RPMI7951 (cell line): ENCODE results near the gene A2ML1. TPM values are rescaled to one million over a fixed set of nuclear protein-coding genes. Genes with fewer than 3 reads are reported as not detected.
"Not testable (repeated sequence)": the region's sequence is repeated elsewhere in the genome, so short reads cannot be mapped to it uniquely, and the experiment has no call there.

Source experiments
- DNase-seq: peaks from one replicate; pipeline ENCODE4 v3.0.0-alpha.2; 2012; ENCODE audit warnings: low read depth
- total RNA-seq: library from RNA; depleted of rRNA; stranded (reverse); fragments of >200 nt; shearing (Covaris generic); gene quantifications from 2 replicates; pipeline ENCODE4 v1.2.3, GENCODE V29; 2014; rRNA removed

Gene A2ML1
- total RNA-seq, 1 experiment from 2014 or later = not detected

DNA sequence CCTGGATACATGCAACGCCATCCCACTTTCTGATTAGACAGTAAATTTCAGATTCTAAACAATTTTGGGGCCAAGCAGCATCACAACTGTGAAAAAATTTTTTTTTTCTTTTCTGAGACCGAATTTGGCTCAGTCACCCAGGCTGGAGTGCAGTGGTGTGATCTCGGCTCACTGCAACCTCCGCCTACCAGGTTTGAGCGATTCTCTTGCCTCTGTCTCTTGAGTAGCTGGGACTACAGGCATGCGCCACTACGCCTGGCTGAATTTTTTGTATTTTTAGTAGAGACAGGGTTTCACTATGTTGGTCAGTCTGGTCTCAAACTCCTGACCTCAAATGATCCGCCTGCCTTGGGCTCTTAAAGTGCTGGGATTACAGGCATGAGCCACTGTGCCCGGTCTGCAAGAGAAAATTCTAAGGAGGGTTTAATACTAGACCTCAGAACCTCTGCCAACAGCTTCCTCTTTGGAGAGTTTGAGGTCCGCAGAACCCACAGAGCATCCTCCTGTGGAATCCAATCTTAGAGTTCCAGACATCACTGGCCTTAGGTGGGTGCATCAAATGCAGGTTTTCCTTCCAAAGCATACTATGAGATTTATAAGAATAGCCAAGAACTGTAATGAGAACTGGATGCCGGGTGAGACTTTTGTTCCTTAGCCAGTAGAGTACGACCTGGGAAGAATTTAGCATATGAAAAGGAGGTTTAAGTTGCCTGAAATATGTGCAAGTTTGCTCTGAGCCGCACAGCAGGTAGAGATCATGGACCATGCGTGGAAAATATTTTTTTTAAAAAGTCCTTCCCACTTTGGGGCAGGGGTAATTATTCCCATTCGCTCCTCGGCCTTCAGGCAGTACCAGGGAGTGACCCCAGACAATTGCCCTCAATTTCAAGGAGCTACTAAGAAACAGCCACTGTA lies 84.1 kb downstream of the A2ML1 start:
- DNase-seq = no peak

DNA sequence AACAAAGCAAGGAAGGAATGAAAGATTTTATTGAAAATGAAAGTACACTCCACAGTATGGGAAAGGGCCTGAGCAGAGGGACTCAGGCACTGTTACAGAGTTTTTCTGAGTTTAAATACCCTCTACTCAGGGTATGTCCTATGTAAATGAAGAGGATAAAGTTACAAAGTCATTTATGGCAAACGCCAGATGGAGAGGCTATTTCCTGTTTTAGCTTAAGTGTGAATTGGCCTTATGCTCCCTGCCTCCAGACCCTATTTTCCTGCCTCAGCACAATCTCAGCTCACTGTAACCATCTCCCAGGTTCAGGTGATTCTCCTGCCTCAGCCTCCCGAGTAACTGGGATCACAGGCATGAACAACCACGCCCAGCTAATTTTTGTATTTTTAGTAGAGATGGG lies 85.1 kb downstream of the A2ML1 start:
- no peak for DNase-seq

DNA sequence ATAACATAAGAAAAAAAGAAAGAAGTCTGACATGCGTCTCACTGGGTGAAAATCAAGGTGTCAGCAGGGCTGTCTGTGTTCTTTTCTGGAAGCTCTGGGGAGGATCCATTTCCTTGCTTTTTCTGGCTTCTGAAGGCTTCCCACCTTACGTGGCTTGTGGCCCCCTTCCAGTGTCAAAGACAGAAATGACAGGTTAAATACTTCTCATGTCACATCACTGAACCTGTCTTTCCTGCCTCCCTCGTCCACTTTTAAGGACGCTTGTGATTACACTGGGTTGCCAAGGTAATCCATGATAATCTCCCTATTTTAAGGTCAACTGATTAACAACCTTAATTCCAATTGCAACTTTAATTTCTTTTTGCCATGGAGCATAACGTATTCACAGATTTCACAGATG lies 87.3 kb downstream of the A2ML1 start:
- no peak for DNase-seq

DNA sequence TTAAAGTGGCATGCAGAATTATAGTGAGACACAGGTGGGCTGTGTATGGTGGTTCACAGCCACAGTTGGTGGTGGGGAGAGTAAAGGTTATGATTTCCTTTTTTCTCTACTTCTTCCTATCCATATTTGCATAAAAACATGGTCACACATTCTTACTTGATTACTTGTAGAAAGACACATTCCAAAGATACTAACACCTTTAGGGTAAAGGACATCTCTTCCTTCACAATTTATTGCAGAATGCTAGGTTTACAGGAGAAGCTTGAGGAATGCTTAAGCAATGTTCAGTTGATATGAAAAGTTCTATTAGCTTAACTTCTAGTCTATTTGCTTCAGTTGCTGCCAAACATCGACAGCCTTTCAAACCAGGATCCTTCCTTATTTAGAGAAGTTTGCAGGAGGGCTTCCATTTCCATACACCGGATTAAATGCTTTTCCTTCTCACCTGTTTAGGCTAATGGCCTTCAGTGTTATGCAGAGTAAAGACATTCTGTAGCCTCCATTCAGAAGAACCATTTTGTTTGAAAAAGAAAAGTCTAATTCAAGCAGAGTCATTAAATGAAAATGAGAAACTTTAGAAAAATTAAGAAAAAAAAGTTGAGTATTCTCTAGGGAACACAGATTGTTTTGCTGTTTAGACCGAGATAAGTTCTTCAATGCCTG lies 89.3 kb downstream of the A2ML1 start:
- no peak for DNase-seq

DNA sequence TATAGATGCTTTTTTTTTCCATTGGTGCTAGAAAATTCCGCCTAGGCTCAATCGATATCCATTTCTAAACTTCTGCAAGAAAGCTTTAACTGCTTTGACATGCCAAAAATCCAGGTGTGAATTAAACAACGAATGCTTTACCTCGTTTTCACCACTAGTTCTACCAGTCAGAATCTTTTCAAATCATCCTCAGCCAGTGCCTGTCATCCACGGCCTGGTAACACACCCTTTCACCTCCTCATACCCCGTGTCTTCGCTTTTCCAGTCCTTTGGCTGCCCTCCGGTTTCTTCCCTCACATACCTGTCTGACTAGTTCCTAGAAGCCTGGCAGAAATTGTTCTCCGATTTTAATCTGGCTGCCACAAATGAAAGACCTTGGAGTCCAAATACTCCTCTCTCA lies 90.5 kb downstream of the A2ML1 start:
- no peak for DNase-seq

DNA sequence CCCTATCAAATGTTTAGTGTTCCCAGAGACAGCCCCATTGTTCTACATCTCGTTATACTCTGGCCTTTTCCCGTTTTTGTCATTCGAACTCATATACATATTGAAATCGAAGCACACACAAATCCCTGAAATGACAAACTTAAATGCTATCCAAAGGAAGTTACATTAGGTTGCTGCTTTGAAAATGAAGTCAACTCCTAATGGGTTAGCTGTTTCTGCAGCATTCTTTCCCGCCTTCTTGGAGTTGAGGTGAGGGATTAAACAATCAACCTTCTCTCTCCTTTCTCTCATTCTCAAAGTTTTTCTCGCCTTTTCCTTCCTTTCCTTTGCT lies 91.2 kb downstream of the A2ML1 start:
- peak; percentile 4 for DNase-seq

DNA sequence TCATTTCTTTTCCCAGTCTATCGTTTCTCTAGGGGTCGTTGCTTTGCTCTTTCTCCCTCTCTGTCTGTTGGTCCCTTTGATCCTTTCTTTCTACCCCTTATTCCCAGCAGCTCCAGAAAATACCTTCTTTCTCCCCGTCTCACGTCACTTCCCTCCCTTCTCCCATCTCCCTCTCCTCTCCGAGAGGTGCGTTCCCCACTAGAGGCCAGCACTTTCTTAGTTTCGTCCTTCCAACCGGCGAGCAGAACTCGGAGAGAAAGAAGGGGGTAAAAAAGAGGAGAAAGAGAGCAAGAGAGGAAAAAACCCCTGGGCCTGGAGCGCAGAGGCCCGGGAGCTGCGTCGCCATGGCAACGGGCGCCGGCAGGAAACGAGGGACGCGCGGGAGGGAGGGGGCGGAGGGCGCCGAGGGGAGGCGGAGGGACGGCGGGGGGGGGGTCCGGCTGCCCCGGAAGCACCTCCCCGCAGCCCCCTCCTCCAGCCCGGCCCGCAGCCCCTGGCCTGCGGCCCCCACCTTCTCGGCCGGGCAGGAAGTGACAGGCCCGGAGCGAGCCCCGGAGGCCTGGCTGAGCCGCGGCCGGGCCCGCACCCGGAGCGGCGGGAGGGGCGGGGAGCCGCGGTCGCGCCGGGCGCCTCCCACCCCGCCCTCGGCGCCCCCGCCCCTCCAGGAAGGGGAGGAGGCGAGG lies 91.8 kb downstream of the A2ML1 start, which contains the start of gene PHC1:
Gene PHC1, plus strand, starts transcription at position 477 of the 683 bp plus-strand sequence. CDS start 3,169 bp downstream, outside the sequence.
- peak; percentile 72 for DNase-seq

DNA sequence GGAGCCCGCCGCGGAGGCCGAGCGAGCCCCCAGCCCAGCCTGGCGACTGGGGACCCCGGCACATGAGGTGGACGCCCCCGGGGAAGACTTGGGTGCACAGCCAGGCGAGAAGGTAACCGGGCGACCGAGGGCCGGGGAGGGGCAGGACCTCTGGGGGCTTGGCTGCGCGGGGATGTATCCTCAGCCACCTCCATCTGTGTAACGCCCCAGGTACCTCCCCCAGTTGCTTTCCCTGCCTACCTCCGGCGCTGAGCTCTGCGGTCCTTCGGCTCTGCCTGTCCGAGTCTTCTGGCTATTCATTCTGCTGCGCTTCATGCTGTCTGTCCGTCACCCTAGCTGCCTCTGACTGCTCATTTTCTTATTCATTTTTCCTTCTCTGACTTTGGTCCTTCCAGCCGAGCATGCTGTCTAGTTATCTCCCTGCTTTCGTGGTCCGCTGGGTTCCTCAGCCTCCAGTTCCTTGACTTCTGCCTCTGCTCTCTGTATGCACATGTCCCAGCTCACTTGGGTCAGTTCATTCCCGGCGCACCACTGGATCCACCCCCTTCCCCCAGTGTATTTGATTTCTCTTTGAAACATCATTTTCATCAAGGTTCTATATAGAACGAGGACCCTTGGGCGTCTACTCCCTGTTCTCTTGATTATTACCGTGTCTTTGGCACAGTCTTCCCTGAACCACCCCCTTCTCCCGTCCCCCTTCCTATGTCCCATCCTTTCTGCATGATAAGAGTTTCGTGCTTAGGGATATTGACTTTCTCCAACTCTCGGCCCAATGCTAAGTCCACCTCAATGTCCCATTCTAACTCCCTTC lies 92.5 kb downstream of the A2ML1 start:
- DNase-seq = peak; percentile 62

DNA sequence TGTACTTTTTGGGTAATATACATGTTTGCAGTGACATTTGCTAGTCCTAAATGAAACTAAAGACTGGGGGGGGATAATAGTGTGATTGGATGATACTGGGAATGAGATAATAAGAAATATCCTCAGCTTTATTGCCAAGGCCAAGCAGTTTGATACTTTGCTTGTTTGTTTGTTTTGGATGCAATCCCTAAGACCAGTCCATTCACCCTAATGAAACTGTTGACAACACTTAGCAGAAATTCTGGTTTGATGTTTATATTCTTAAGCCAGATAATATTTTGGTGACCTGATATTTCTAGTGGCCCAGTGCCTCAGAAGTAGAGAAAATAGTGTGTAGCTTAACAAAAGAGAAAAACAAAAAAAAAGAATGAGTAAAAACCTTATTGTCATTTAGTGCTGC lies 93.7 kb downstream of the A2ML1 start:
- DNase-seq = no peak

DNA sequence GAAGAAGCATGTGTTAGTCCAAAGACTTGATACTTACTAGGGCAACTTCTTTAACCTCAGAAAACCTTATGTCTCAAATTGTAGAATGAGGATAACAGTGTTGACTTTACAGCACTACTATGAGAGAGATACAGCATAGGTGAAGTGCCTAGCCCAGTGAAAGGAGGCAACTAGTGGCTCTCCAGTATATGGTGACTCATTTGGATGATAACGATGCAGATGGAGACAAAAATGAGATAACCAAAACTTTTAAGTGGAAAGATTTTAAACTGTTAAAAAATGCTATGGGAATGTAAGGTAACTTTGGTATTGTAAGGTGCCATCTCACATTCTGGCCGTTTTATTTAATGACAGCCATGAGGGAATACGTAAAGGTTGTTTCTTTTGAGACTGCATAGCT lies 94.6 kb downstream of the A2ML1 start:
- DNase-seq = no peak

DNA sequence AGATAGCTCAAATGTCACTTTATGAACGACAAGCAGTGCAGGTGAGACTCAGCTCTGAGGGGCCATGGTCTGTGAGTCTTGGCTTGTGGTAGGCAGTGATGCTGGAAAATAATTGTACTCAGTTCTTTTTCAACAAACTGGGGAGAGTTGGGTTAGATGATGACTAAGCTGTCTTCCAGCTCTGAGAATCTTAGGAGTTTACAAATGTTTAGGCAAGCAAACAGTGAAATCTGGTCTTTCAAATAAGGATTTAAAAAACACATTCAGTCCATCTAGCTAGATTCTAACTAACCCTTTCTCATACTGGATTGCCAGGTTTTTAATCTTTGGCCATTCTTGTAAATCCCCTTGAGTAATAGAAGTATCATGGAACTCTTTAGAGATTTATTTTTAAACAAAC lies 95.3 kb downstream of the A2ML1 start:
- no peak for DNase-seq

DNA sequence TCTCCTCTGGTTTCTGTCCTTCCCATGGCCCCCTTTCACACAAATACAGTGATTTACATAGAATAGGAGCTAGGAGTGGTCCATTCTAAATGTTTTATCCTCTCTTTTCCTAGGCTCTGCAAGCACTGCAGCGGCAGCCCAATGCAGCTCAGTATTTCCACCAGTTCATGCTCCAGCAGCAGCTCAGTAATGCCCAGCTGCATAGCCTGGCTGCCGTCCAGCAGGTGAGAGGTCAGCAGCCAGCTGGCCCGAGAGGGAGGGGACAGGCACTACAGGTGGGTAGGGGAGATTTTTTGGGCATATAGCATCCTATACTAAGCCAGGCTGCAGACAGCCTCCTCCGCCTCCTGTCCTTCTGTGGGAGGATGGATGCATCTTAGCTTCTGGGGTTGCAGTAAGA lies 97.2 kb downstream of the A2ML1 start:
- not testable (repeated sequence) for DNase-seq

DNA sequence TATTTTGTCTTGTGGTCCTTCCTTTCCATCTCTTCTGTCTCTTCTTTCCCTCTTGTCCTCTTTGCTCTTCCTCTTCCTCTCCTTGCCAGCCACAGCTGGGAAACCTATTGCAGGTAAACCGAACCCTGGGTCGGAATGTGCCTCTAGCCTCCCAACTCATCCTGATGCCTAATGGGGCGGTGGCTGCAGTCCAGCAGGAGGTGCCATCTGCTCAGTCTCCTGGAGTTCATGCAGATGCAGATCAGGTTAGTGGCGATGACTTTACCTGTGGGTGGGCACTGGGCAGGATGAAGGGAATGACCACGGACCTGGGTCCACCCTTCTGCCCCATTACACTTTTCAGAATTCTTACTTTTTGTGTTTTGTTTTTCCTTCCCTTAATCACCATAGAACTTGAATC lies 100.1 kb downstream of the A2ML1 start:
- DNase-seq = no peak

Other genes starting within 250 kb of the A2ML1 start
- gene AICDA, start 209.8 kb upstream of the A2ML1 start, total RNA-seq = not detected in 2 replicates
- gene MFAP5, start 159.8 kb upstream of the A2ML1 start, total RNA-seq = 0.68 TPM in 1 of 2 replicates, not detected in the other
- gene RIMKLB, start 124.6 kb upstream of the A2ML1 start, total RNA-seq = 9.9 and 10.2 TPM in 2 replicates
- gene PHC1, start 91.9 kb downstream of the A2ML1 start, total RNA-seq = 10.3 and 12.7 TPM in 2 replicates
- gene M6PR, start 127.0 kb downstream of the A2ML1 start, total RNA-seq = 109 and 189 TPM in 2 replicates
- gene KLRG1, start 166.9 kb downstream of the A2ML1 start, total RNA-seq = 1.4 and 2.0 TPM in 2 replicates